Fibroblast of lung (primary cell): Measurements from ENCODE around the gene NCSTN. TPM values are rescaled to one million over a fixed set of nuclear protein-coding genes. Genes with fewer than 3 reads are reported as not detected.

Experiments used
- DNase-seq, 2 donors: peaks; one replicate each; pipeline versions ENCODE4 v3.0.0 to v3.0.0-alpha.2; 2010; ENCODE audit warnings: low read depth in 2 of 2
- H2AFZ ChIP-seq: 2 replicates; pipeline ENCODE4 v1.5.1; 2012; ENCODE audit warnings: low read length, control low read depth, inconsistent platforms
- H3K27ac ChIP-seq: 2 replicates; pipeline ENCODE4 v1.5.1; 2011; ENCODE audit warnings: low read length, control low read depth; ENCODE audit not compliant: insufficient read depth
- H3K27me3 ChIP-seq: 2 replicates; pipeline ENCODE4 v1.5.1; 2011; ENCODE audit warnings: mild to moderate bottlenecking, low read length; ENCODE audit not compliant: control insufficient read depth, insufficient read depth
- H3K36me3 ChIP-seq: 2 replicates; pipeline ENCODE4 v1.5.1; 2011; ENCODE audit warnings: low read length; ENCODE audit not compliant: control insufficient read depth, insufficient read depth
- H3K4me1 ChIP-seq: 2 replicates; pipeline ENCODE4 v1.5.1; 2011; ENCODE audit warnings: low read length; ENCODE audit not compliant: control insufficient read depth, insufficient read depth; ENCODE audit errors: extremely low read depth
- H3K4me2 ChIP-seq: 2 replicates; pipeline ENCODE4 v1.5.1; 2011; ENCODE audit warnings: low read length, control low read depth; ENCODE audit not compliant: insufficient read depth; ENCODE audit errors: extremely low read depth
- H3K4me3 ChIP-seq, 4 experiments: fragments of 200-600 bp in 1 of 4; sonication (generic) in 1 of 4; replicated peaks in 1 of 4; 2 replicates each; pipeline ENCODE4 v1.5.1; 2011 to 2016; ENCODE audit warnings: low read length in 4 of 4, low read depth in 3 of 4, mild to moderate bottlenecking in 3 of 4, control low read depth in 2 of 4, inconsistent platforms in 1 of 4, mixed read lengths in 1 of 4; ENCODE audit not compliant: insufficient read depth in 1 of 4; ENCODE audit errors: control extremely low read depth in 1 of 4
- H3K79me2 ChIP-seq: 2 replicates; pipeline ENCODE4 v1.5.1; 2012; ENCODE audit warnings: mild to moderate bottlenecking, low read length, inconsistent platforms; ENCODE audit not compliant: control insufficient read depth, insufficient read depth
- H3K9ac ChIP-seq: 2 replicates; pipeline ENCODE4 v1.5.1; 2011; ENCODE audit warnings: mild to moderate bottlenecking, low read length, control low read depth; ENCODE audit not compliant: insufficient read depth
- H3K9me3 ChIP-seq: 2 replicates; pipeline ENCODE4 v1.5.1; 2012; ENCODE audit warnings: low read depth, low read length; ENCODE audit not compliant: control insufficient read depth, insufficient read depth
- H4K20me1 ChIP-seq: 2 replicates; pipeline ENCODE4 v1.5.1; 2011; ENCODE audit warnings: low read length; ENCODE audit not compliant: control insufficient read depth, insufficient read depth; ENCODE audit errors: extremely low read depth
- EZH2 ChIP-seq: IDR thresholded peaks from 2 replicates; pipeline ENCODE4 v1.5.1; 2012; ENCODE audit warnings: low read length, control low read depth, mild to moderate bottlenecking; ENCODE audit errors: missing control alignments
- polyA plus RNA-seq, 2 donors: library from polyadenylated mRNA; depleted of rRNA in 1 of 2; stranded (reverse) in 1 of 2; unstranded in 1 of 2; fragments of >200 nt; gene quantifications; 2 replicates each; pipeline ENCODE4 v1.2.1, GENCODE V29; 2011 to 2012; ENCODE audit warnings: missing spikeins in 1 of 2
- total RNA-seq: library from RNA; depleted of rRNA; stranded (reverse); fragments of >200 nt; gene quantifications from 2 replicates; pipeline ENCODE4 v1.2.1, GENCODE V29; 2014
- TF ChIP-seq, protein P1 (sequence below), 2 donors: IDR thresholded peaks in 1 of 2; conservative IDR thresholded peaks in 1 of 2; 1 replicate in 1 of 2; 2 replicates in 1 of 2; pipeline ENCODE4 v1.5.1; 2011 to 2012; ENCODE audit warnings: low read length in 2 of 2, control low read depth in 1 of 2, inconsistent platforms in 1 of 2, low read depth in 1 of 2, mild to moderate bottlenecking in 1 of 2

The NCSTN gene
- total and polyA plus RNA-seq, 2 donors (not counting 1 experiment from before 2014, with no cell fraction given): 97.1 to 188 TPM

DNA sequence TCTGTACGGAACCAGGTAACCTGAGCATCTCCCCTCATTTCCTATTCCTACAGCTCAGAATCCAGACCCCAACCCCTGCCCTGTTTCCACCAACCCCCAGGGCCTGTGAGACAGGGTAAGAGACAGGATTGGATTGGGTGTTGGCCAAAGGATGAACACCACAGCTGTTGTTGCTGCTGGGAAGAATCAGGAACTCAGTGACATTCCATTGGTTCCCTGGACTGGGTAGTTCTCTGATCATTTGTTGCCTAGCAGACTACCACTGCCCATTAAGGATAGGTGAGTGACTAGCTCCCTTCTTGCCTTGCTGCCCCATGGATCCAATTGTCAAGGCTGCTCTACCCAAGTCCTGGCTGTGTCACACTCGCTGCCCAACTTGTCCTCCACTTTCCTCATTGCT lies 10.0 kb downstream of the NCSTN start:
- Histone ChIP-seq H4K20me1 (no peaks in the 10 kb centered on the region), H3K79me2 (no peaks in the 10 kb centered on the region), H3K4me1 (no peaks in the 10 kb centered on the region), H3K4me3 (no peak overlapping the region), H2AFZ (no peak overlapping the region), H3K9ac (no peak overlapping the region), H3K27me3 (no peaks in the 10 kb centered on the region), H3K27ac (no peak overlapping the region), H3K4me2 (no peak overlapping the region), H3K9me3 (no peaks in the 10 kb centered on the region), H3K36me3 (peaks cover 27% of the 10 kb centered on the region)
- peak in 1 of 2 donors; percentile 30 for DNase-seq
- TF ChIP-seq, protein P1, sequence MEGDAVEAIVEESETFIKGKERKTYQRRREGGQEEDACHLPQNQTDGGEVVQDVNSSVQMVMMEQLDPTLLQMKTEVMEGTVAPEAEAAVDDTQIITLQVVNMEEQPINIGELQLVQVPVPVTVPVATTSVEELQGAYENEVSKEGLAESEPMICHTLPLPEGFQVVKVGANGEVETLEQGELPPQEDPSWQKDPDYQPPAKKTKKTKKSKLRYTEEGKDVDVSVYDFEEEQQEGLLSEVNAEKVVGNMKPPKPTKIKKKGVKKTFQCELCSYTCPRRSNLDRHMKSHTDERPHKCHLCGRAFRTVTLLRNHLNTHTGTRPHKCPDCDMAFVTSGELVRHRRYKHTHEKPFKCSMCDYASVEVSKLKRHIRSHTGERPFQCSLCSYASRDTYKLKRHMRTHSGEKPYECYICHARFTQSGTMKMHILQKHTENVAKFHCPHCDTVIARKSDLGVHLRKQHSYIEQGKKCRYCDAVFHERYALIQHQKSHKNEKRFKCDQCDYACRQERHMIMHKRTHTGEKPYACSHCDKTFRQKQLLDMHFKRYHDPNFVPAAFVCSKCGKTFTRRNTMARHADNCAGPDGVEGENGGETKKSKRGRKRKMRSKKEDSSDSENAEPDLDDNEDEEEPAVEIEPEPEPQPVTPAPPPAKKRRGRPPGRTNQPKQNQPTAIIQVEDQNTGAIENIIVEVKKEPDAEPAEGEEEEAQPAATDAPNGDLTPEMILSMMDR (conservative IDR thresholded peaks at IDR 0.05 in 1 of 2, IDR thresholded peaks at IDR 0.05 in 1 of 2; ENCODE audit: low read depth in 1 of 2, low read length in 2 of 2): no peak
- no peak for TF ChIP-seq EZH2

DNA sequence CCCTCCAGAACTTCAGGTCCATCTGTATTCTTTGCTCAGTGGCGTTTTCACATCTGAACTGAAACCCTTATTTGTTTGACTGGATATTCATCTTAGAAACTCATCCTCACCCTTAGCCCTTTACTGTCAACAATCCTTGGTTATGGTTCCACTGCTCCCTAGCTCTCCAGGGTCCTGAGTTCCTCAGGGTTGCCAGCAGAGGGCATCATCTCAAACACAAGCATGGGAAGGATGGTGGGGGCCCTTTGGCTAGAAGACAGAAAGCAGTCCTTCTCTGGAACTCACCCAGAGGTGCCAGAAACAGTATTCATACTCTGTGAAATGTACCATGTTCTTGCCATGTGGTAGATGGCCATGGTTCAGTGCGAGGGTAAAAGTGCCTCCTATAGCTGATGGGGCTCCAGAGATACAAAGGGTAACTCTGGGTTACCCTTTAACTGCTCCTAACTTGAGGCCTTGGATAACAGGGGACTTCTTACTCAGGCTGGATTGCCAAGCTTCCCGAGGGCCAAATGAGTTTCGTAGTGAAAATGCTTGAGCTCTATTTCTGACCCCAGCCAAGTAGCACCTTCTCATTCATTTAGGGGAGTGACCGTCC lies 11.3 kb downstream of the NCSTN start:
- no peak overlapping the region for H3K4me2 ChIP-seq
- H3K79me2 ChIP-seq: no peaks in the 10 kb centered on the region
- peak; percentile 14 to 17 for DNase-seq
- no peak for TF ChIP-seq EZH2
- TF ChIP-seq, protein P1 (conservative IDR thresholded peaks at IDR 0.05 in 1 of 2, IDR thresholded peaks at IDR 0.05 in 1 of 2; ENCODE audit: low read depth in 1 of 2, low read length in 2 of 2): peak; percentile 35 to 55
- no peaks in the 10 kb centered on the region for H3K27me3 ChIP-seq
- H4K20me1 ChIP-seq: no peaks in the 10 kb centered on the region
- H3K9me3 ChIP-seq: no peaks in the 10 kb centered on the region
- peaks cover 28% of the 10 kb centered on the region for H3K36me3 ChIP-seq
- H3K4me1 ChIP-seq: no peaks in the 10 kb centered on the region
- H3K4me3 ChIP-seq: no peak overlapping the region
- H3K9ac ChIP-seq: no peak overlapping the region
- no peak overlapping the region for H2AFZ ChIP-seq
- no peak overlapping the region for H3K27ac ChIP-seq

- H3K9me3 ChIP-seq: no peaks in the 10 kb centered on the region
- peak in 1 of 2 donors; percentile 11 for DNase-seq
- H3K4me1 ChIP-seq: no peaks in the 10 kb centered on the region
- peaks cover 26% of the 10 kb centered on the region for H3K36me3 ChIP-seq
- H4K20me1 ChIP-seq: no peaks in the 10 kb centered on the region
- no peaks in the 10 kb centered on the region for H3K79me2 ChIP-seq
- no peak overlapping the region for H3K4me2 ChIP-seq
- H2AFZ ChIP-seq: no peak overlapping the region
- no peak overlapping the region for H3K4me3 ChIP-seq
- H3K9ac ChIP-seq: no peak overlapping the region
- TF ChIP-seq, protein P1 (conservative IDR thresholded peaks at IDR 0.05 in 1 of 2, IDR thresholded peaks at IDR 0.05 in 1 of 2; ENCODE audit: low read depth in 1 of 2, low read length in 2 of 2): no peak
- TF ChIP-seq EZH2: no peak
- no peak overlapping the region for H3K27ac ChIP-seq
- no peaks in the 10 kb centered on the region for H3K27me3 ChIP-seq
Measured at GRCh38 chr1:160357286-160358002, 14.3 kb downstream of the NCSTN start.
